Activated CD4-positive, alpha-beta memory T cell treated with anti-CD3 and anti-CD28 coated beads for 36 hours (primary cell): ENCODE data around the gene PRTN3. TPM values are rescaled to one million over a fixed set of nuclear protein-coding genes. Genes with fewer than 3 reads are reported as not detected.
A peak's percentile ranks its signal among the peaks of the same experiment; 100 is the strongest.
"Not testable (repeated sequence)": the region's sequence is repeated elsewhere in the genome, so short reads cannot be mapped to it uniquely, and the experiment has no call there.

ENCODE experiments used
- CTCF ChIA-PET: fragments of 350-600 bp; sonication (Branson Sonifier 250); formaldehyde crosslinking; loops from one replicate; lab custom pipeline; 2021; ENCODE audit warnings: antibody characterized with exemption, inconsistent platforms; lab: Charles Lee
- POLR2A ChIA-PET: fragments of 350-600 bp; sonication (Branson Sonifier 250); formaldehyde crosslinking; loops from one replicate; lab custom pipeline; 2021; ENCODE audit warnings: antibody characterized with exemption; lab: Charles Lee
- DNase-seq: peaks from one replicate; pipeline ENCODE4 v3.0.0-alpha.2; 2020
- H3K27ac Mint-ChIP-seq: one replicate; pipeline ENCODE4 v1.8.0; 2021; ENCODE audit warnings: mixed read lengths
- H3K27me3 Mint-ChIP-seq: one replicate; pipeline ENCODE4 v1.8.0; 2021; ENCODE audit warnings: mixed read lengths
- H3K36me3 Mint-ChIP-seq: one replicate; pipeline ENCODE4 v1.8.0; 2021; ENCODE audit warnings: mixed read lengths
- H3K4me1 Mint-ChIP-seq: one replicate; pipeline ENCODE4 v1.8.0; 2021; ENCODE audit warnings: low read depth, mixed read lengths
- H3K4me3 Mint-ChIP-seq: one replicate; pipeline ENCODE4 v1.8.0; 2021; ENCODE audit warnings: mild to moderate bottlenecking, mixed read lengths
- H3K9me3 Mint-ChIP-seq: one replicate; pipeline ENCODE4 v1.8.0; 2021; ENCODE audit warnings: mixed read lengths
- intact Hi-C: fragments of 100-400 bp; cut with micrococcal nuclease; formaldehyde crosslinking; loops from one replicate; pipeline ENCODE4 v1.15.1; 2023
- total RNA-seq, 2 experiments: library from RNA; stranded (reverse); gene quantifications; one replicate each; pipeline ENCODE4 v1.2.3, GENCODE V29; 2021

The PRTN3 gene
- total RNA-seq, 2 experiments from 2014 or later = not detected

DNA sequence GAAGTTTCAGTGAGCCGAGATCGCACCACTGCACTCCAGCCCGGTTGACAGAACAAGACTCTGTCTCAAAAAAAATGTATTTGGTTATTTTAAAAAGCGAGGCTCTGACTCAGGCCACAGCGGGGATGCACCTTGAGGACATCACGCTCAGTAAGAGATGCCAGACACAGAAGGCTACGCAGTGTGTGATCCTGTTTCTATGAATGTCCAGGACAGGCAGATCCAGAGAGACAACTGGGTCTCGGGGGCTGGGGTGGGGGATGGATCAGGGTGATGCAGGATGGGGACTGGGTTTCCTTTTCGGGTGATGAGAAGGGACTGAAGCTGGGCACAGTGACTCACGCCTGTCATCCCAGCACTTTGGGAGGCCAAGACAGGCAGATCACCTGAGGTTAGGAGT, 46.8 kb downstream of the PRTN3 start:
- CTCF ChIA-PET = no interaction called here
- intact Hi-C loops = no loop called here
- H3K4me1 Mint-ChIP-seq = peaks cover 3% of the 10 kb centered on the region

DNA sequence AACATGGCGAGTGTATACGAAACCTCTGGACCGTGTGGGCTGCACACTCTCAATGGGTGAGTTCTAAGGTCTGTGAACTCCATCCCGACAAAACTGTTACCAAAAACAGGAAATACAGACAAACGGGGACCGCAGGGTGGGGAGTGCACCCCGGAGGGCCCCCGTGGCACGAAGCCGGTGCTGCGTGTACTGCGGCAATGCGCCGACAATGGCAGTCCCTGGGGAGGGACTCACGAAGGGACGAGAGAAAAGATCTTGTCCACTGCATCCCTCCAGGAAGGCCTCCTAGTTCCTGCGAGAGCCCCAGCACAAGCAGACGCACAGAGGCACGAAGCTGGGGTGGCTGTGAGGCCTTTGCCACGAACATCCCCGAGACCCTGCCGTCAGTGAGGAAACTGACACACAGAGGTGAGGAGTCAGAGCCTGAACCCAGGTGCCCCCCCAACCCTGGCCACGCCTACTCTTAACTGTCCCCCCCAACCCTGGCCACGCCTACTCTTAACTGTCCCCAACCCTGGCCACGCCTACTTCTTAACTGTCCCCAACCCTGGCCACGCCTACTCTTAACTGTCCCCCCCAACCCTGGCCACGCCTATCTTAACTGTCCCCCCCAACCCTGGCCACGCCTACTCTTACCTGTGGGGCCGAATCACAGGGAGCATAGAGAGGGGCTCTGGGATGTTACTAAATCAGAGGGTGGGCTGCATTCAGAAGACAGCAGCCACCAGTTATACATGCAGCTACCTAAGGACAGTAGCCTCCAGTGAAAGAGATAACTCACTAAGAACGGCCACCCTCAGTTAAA, 48.0 kb downstream of the PRTN3 start:
- Mint-ChIP-seq H3K27ac (no peak overlapping the region), H3K4me1 (peaks cover 11% of the 10 kb centered on the region), H3K36me3 (peaks cover 14% of the 10 kb centered on the region), H3K9me3 (no peaks in the 10 kb centered on the region), H3K4me3 (no peak overlapping the region), H3K27me3 (peaks cover 3% of the 10 kb centered on the region)
- ChIA-PET CTCF (interaction anchor here (0.9 kb wide), 1 partner anchor 25 kb away, joined by 3 read pairs; no protein-coding TSS in a partner anchor), POLR2A (no interaction called here)
- DNase-seq = no peak
- intact Hi-C loops = no loop called here

More for the DNA sequence above, 46.8 kb downstream of the PRTN3 start:
- H3K27ac Mint-ChIP-seq = no peak overlapping the region
- peaks cover 10% of the 10 kb centered on the region for H3K36me3 Mint-ChIP-seq
- no peaks in the 10 kb centered on the region for H3K9me3 Mint-ChIP-seq
- DNase-seq = no peak
- no peak overlapping the region for H3K4me3 Mint-ChIP-seq
- no peaks in the 10 kb centered on the region for H3K27me3 Mint-ChIP-seq
- POLR2A ChIA-PET = interaction anchor here (0.7 kb wide), 1 partner anchor 100 kb away, joined by 3 read pairs; no protein-coding TSS in a partner anchor

DNA sequence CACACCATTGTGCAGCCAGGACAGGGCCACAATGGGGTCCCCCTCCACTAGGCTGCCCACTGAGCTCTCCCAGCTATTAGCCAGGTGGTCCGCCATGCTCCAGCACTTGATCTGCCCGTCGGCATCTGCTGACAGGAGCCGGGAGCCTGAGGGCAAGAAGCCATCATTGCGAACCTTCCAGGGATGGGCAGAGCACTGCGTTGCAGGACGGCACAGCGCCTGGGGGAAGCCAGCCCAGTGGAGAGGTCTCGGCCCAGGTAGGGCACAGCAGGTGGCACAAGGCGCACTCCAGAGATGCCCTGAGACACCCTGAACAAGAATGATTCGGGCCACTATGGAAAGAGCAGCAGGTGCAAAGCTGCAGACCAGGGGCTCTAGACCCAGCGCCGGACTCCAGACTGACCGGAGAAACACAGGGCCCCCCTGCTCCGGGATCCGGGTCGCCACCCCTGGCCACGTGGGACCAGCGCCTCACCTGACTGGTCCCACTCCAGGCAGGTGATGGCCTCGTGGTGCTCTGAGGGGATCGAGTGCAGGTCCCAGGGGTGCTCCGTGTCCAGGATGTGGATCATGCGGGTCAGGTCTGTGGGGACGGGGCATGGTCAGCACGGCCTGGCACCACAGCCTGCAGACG, 49.0 kb downstream of the PRTN3 start:
- ChIA-PET CTCF (interaction anchor here (0.9 kb wide), 1 partner anchor 26 kb away, joined by 3 read pairs; no protein-coding TSS in a partner anchor), POLR2A (no interaction called here)
- Mint-ChIP-seq H3K27me3 (peaks cover 3% of the 10 kb centered on the region), H3K4me3 (no peak overlapping the region), H3K4me1 (peaks cover 11% of the 10 kb centered on the region), H3K27ac (no peak overlapping the region), H3K9me3 (no peaks in the 10 kb centered on the region), H3K36me3 (peaks cover 14% of the 10 kb centered on the region)
- intact Hi-C loops = no loop called here
- DNase-seq = no peak

DNA sequence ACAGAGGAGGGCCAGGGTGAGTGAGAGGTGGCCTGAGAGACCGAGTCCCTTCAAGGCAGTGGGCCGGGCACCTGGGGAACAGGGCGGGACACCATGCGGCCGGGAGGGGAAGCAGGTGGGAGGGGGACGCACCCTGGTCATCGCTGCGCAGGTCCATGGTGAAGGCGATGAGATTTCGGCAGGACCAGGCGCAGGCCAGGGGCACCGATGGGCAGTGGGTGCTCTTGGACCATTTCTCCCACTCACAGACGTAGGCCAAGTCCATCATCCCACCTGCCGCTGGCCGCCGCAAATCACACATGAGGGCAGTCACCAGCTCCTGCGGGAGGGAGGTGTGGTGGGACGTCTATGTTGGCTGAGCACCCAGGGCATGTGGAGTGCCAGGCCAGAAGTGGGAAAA, 50.0 kb downstream of the PRTN3 start:
- H3K27ac Mint-ChIP-seq = no peak overlapping the region

DNA sequence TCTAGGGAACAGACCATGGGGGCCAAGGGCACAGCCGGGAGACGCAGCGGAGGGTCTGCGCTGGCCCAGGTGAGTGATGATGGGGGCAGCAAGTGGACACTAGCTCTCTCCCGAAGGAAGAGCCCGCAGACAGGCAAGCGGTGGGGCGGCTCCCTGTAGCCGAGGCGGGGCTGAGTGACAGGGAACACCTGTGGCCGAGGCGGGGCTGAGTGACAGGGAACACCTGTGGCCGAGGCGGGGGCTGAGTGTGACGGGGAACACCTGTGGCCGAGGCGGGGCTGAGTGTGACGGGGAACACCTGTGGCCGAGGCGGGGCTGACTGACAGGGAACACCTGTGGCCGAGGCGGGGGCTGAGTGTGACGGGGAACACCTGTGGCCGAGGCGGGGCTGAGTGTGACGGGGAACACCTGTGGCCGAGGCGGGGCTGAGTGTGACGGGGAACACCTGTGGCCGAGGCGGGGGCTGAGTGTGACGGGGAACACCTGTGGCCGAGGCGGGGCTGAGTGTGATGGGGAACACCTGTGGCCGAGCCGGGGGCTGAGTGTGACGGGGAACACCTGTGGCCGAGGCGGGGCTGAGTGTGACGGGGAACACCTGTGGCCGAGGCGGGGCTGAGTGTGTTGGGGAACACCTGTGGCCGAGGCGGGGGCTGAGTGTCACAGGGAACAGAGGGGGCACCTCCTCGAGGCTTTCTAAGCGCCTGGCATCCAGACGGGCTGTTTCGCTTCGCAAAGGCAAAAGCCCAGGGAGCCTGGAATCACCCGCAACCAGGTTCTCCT, 50.8 kb downstream of the PRTN3 start:
- intact Hi-C loops = loop anchor here (2.0 kb wide), 1 partner anchor 19 kb away; no protein-coding TSS in a partner anchor

More for the DNA sequence above, 50.0 kb downstream of the PRTN3 start:
- intact Hi-C loops = no loop called here
- Mint-ChIP-seq H3K4me1 (peaks cover 11% of the 10 kb centered on the region), H3K9me3 (no peaks in the 10 kb centered on the region), H3K4me3 (peak overlapping the region; percentile 52), H3K36me3 (peaks cover 11% of the 10 kb centered on the region), H3K27me3 (peaks cover 3% of the 10 kb centered on the region)
- POLR2A ChIA-PET = no interaction called here
- CTCF ChIA-PET = no interaction called here
- DNase-seq = no peak

DNA sequence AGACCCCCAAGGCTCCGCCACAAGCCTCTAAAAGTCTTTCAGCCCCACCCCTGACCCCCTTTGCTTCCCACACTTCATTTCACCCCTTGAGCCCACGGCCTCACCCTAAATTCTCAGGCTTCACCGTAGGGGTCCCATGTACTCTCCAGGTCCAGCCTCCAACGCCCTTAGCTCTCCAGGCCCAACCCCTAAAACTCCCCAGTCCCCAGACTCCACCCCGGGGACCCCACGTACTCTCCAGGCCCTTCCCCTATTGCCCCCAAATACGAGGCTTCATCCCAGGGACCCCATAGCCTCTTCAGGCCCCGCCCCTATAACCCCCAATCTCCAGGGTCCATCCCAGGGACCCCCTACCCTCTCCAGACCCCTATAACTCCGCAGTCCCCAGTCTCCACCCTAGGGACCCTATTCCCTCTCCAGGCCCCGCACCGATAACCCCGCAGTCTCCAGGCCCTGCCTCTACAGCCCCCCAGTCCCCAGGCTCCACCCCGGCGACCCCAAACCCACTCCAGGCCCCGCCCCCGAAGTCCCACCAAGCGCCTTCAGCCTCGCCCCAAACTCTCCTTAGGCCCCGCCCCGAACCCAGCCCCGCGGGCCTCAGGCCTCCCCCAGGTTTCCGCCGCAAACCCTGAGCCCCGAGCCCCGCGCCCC, 51.6 kb downstream of the PRTN3 start:
- Mint-ChIP-seq H3K36me3 (peaks cover 19% of the 10 kb centered on the region), H3K4me3 (peak overlapping the region; percentile 78), H3K27me3 (peaks cover 3% of the 10 kb centered on the region), H3K4me1 (peaks cover 11% of the 10 kb centered on the region), H3K27ac (peak overlapping the region; percentile 74), H3K9me3 (no peaks in the 10 kb centered on the region)
- POLR2A ChIA-PET = interaction anchor here (0.9 to 2.0 kb wide), 3 partner anchors 10 to 21 kb away, joined by 3 to 7 read pairs (median 5); partner anchors contain the start of gene R3HDM4
- CTCF ChIA-PET = interaction anchor here (1.0 to 1.2 kb wide), 4 partner anchors 29 to 92 kb away, joined by 4 to 5 read pairs (median 5); partner anchors contain the start of gene WDR18
- no peak for DNase-seq
- intact Hi-C loops = loop anchor here (2.0 kb wide), 1 partner anchor 20 kb away; no protein-coding TSS in a partner anchor

More for the DNA sequence above, 50.8 kb downstream of the PRTN3 start:
- Mint-ChIP-seq H3K4me3 (peak overlapping the region; percentile 78), H3K4me1 (peaks cover 11% of the 10 kb centered on the region), H3K27ac (peak overlapping the region; percentile 18), H3K36me3 (peaks cover 13% of the 10 kb centered on the region)
- CTCF ChIA-PET, DNase-seq, H3K9me3 Mint-ChIP-seq, H3K27me3 Mint-ChIP-seq: not testable (repeated sequence)
- POLR2A ChIA-PET = interaction anchor here (2.0 kb wide), 1 partner anchor 17 kb away, joined by 7 read pairs; no protein-coding TSS in a partner anchor

DNA sequence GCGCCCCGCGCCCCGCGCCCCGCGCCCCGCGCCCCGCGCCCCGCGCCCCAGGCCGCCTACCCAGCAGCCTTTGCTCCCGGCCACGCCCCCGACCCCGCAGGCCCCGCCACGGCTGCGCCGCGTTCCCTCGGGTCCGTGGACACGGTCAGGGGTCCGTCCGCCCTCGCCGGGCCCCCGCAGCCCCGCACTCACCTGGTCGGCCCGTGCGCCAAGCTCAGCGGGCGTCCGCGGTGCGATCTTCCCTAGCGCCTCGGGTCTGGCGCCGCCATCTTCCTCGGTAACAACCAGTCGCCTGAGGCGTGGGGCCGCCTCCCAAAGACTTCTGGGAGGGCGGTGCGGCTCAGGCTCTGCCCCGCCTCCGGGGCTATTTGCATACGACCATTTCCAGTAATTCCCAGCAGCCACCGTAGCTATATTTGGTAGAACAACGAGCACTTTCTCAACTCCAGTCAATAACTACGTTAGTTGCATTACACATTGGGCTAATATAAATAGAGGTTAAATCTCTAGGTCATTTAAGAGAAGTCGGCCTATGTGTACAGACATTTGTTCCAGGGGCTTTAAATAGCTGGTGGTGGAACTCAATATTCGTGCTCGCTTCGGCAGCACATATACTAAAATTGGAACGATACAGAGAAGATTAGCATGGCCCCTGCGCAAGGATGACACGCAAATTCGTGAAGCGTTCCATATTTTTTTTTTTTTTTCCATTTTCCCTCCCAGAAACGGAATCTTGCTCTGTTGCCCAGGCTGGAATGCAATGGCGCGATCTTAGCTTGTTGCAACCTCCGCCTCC, 52.3 kb downstream of the PRTN3 start, which contains the start of the genes MED16 and RNU6-9:
Gene MED16 (minus strand): TSS at position 294 of the 796 bp plus-strand sequence. CDS start 2,056 bp downstream, outside the sequence.
Gene RNU6-9 (plus strand): TSS at position 591 of the 796 bp plus-strand sequence.
- Mint-ChIP-seq H3K4me1 (peaks cover 11% of the 10 kb centered on the region), H3K36me3 (peaks cover 16% of the 10 kb centered on the region), H3K27ac (peak within 1 kb of the TSS; percentile 99), H3K4me3 (peak within 1 kb of the TSS; percentile 83), H3K27me3 (peaks cover 3% of the 10 kb centered on the region), H3K9me3 (no peaks in the 10 kb centered on the region)
- DNase-seq = peak; percentile 93
- CTCF ChIA-PET = interaction anchor here (0.7 to 1.2 kb wide), 6 partner anchors 30 to 933 kb away, joined by 3 to 5 read pairs (median 4); partner anchors contain the start of gene WDR18
- POLR2A ChIA-PET = interaction anchor here (0.9 to 2.0 kb wide), 4 partner anchors 9 to 27 kb away, joined by 3 to 7 read pairs (median 5); partner anchors contain the start of gene R3HDM4
- intact Hi-C loops = loop anchor here (1.0 to 2.0 kb wide), 3 partner anchors 16 to 96 kb away; partner anchors contain the start of gene PTBP1

DNA sequence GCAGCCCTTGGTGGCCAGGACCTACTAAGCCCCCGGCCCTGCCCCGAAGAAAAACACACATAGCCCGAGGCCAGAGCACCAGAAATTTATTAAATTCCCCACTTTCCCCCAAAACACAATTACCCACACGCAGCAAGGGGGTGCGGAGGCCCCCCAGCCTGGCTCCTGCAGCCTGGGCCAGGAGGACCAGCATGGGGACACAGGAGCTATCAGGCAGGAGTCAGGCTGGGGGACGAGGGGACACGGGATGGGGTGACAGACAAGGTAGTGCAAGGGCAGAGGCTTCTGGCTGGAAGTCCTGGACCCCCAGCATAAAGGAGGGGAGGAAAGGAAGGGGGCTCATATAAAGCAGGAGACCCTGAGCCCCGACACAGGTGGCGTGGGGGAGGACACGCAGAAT, 55.6 kb downstream of the PRTN3 start:
- H3K27me3 Mint-ChIP-seq = peaks cover 3% of the 10 kb centered on the region
- H3K4me1 Mint-ChIP-seq = peaks cover 16% of the 10 kb centered on the region
- no peaks in the 10 kb centered on the region for H3K9me3 Mint-ChIP-seq
- H3K36me3 Mint-ChIP-seq = peaks cover 16% of the 10 kb centered on the region
- H3K4me3 Mint-ChIP-seq = no peak overlapping the region
- DNase-seq = no peak
- intact Hi-C loops = no loop called here
- ChIA-PET POLR2A (no interaction called here), CTCF (no interaction called here)
- no peak overlapping the region for H3K27ac Mint-ChIP-seq

DNA sequence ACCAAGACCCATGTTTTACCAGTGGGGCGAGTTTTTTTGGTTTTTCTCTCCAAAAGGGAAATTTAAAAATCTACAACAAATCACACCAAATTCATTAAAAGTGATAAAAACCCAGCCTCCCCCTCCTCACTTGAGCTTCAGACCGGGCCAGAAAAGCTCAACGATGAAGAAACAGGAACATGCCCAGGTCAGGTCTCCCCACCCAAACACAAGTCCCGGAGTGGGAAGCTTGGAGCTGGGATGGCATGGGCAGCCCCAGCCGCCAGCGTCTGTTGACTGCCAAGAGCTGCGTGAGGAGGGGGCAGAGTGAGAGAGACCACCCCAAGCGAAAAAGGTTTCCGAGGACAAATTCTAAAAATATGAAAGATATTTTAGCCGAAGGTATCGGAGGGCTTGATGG, 56.2 kb downstream of the PRTN3 start:
- peaks cover 17% of the 10 kb centered on the region for H3K4me1 Mint-ChIP-seq
- peaks cover 3% of the 10 kb centered on the region for H3K27me3 Mint-ChIP-seq
- H3K4me3 Mint-ChIP-seq = no peak overlapping the region
- H3K9me3 Mint-ChIP-seq = no peaks in the 10 kb centered on the region
- ChIA-PET POLR2A (no interaction called here), CTCF (no interaction called here)
- no peak for DNase-seq
- H3K36me3 Mint-ChIP-seq = peaks cover 19% of the 10 kb centered on the region
- intact Hi-C loops = no loop called here
- H3K27ac Mint-ChIP-seq = no peak overlapping the region

DNA sequence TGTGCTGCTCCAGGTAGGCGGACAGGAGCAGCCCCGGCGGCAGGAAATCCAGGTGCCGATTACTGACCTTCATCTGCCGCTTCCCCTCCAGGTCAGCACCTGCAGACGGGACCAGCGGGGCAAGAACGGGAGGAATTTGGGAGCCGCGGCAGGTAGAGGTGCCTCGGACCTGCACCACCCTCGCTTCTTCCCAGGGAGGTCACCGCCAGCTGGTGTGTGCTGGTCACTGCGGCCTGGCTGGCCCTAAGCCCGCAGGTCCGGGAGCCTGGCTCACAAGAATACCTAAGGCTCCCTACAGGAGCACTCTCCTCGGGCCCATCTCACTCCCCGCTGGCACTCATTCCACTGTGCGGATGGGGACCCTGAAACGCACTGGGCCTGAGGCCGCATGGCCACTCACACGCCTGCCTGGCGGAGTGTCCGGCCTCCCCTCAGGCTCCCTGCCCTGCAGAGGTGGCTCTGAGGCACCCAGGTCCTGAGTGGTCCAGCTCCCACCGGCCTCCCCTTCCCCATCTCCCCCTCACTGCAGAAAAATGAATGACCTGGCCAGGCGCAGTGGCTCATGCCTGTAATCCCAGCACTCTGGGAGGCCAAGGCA, 56.7 kb downstream of the PRTN3 start:
- peaks cover 17% of the 10 kb centered on the region for H3K4me1 Mint-ChIP-seq
- intact Hi-C loops = no loop called here
- ChIA-PET CTCF (no interaction called here), POLR2A (no interaction called here)
- peaks cover 3% of the 10 kb centered on the region for H3K27me3 Mint-ChIP-seq
- H3K36me3 Mint-ChIP-seq = peaks cover 21% of the 10 kb centered on the region
- H3K9me3 Mint-ChIP-seq = no peaks in the 10 kb centered on the region
- no peak overlapping the region for H3K4me3 Mint-ChIP-seq
- no peak overlapping the region for H3K27ac Mint-ChIP-seq
- DNase-seq = no peak
